ENCODE data around the gene TCF25.
"Not testable (repeated sequence)": the region's sequence is repeated elsewhere in the genome, so short reads cannot be mapped to it uniquely, and the experiment has no call there.

The TCF25 gene

DNA sequence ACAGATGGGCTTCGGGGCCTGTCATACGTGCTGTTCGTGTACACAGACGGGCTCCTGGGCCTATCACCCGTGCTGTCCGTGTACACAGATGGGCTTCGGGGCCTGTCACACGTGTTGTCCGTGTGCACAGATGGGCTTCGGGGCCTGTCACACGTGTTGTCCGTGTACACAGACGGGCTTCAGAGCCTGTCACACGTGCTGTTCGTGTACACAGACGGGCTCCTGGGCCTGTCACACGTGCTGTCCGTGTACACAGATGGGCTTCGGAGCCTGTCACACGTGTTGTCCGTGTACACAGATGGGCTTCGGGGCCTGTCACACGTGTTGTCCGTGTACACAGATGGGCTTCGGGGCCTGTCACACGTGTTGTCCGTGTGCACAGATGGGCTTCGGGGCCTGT is 5.7 kb downstream of the TCF25 start:
- DNase-seq = not testable (repeated sequence)

DNA sequence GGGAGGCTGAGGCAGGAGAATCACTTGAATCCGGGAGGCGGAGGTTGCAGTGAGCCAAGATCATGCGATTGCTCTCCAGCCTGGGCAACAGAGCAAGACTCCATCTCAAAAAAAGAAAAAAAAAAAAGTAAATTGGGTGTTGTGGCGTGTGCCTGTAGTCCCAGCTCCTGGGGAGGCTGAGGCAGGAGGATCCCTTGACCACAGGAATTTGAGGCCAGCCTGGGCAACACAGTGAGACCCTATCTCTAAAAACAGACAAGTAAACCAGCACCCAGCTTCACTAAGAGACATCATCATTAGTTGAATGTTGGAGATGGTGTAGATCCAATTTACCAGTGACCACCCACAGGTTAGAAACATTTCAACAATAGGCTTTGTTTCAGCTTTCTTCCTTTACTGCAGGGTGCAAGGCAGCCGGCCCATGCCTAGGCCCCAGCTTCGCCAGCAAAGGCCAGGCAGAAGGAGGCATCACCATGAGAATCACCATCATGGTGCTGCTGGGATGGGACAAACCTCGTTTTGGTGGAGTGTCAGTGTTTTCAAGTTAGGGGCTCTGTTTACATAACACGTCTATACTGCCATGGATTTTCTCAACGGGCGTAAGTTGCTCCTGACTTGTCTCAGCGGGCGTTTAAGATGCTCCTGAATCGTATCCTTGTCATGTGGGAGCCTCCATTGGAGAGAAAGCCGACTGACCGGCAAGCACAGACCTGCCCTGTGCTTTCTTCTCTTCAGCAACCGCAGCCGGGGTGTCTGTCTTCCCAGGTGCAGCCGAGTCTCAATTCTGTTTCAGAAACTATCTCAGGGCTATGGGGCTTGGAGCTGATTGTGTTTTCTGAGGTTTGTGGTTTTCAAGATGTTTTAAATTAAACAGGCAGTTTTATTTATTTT is 7.3 kb downstream of the TCF25 start:
- no peak for DNase-seq

GRCh38 chr16:89881368-89881730 is 8.0 kb downstream of the TCF25 start:
- no peak for DNase-seq

DNA sequence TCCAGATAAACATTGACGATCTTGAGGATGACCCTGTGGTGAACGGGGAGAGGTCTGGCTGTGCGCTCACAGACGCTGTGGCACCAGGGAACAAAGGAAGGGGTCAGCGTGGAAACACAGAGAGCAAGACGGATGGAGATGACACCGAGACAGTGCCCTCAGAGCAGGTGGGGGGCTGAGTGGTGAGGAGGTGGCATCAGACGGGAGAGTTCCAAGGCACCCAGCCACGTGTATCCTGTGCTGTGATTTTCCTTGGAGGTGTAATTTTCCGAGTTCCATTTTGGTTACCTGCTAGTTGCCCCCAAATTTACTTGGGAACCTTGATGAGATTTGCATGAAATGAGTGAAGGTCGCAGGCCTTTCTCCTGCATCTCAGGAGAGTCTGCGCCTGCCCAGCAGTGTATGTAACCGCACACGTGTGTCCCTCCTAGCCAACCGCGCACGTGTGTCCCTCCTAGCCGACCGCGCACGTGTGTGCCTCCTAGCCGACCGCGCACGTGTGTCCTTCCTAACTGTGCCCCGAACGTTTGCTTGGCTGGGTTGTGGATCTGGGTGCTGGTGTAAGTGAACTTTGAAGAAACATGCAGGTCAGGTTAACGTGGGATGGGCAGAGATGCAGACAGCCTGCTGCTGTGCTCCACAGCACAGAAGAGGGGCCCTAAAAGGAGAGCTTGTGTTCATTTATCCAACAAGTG is 10.1 kb downstream of the TCF25 start:
- no peak for DNase-seq

DNA sequence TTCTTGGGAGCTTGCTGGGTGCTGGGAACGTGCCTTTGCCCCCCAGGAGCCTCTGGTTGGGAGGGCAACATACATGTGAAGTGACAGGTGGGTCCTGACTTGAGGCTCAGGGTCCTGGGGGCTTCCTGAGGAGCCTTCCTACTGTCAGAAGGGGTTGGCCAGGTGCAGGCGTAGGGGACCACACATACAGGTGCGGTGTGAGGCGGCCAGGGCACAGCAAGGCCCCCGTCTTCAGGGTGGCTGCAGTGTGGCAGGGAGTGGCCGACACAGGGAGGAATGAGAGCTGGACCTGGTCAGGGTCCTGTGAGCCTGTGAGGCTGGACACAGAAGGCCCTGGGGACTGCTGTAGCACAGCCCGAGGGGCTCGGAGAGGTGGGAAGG is 10.6 kb downstream of the TCF25 start:
- no peak for DNase-seq

- DNase-seq = no peak
Measured at GRCh38 chr16:89887243-89887642, 13.9 kb downstream of the TCF25 start.

DNA sequence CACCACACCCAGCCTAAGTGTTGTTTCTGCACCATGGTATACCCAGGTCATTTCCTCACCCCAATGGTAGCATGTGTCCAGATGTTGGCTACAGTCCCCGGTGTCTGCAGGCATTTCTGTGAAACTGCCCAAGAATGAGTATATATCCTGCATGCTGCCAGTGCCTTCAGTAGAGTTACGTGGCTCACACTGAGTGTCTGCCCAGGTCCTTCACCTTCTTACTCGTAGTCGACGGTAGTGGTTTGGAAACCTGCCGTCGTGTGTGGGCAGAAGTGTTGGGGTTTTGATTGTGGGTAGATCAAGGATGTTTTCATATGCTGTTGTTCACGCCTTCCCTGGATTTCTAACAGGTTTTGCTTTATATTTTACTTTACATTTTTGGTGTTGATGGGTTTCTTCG is 16.8 kb downstream of the TCF25 start:
- no peak for DNase-seq

GRCh38 chr16:89890886-89891657 is 17.7 kb downstream of the TCF25 start:
- no peak for DNase-seq

GRCh38 chr16:89892055-89892630 is 18.8 kb downstream of the TCF25 start:
- no peak for DNase-seq

DNA sequence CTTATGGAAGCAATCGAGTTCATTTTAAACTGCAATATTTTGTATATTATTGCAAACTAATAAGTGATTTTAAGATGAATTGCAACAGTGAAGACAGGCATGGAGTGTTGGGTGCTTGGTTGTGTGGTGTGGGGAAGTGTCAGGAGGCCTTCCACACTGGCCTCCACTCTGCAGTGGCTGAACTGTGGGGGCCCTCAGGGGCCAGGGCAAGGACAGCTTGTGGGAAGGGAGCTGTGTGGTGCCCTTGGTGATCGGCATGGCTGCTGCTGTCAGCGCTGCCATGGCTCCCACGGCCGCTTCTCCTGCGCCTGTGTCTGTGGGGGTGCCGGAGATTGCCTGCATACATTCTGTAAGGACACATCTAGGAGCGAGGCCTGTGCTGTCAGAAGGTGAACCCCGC is 19.2 kb downstream of the TCF25 start:
- no peak for DNase-seq

- DNase-seq = no peak
Measured at GRCh38 chr16:89893642-89894548, 20.5 kb downstream of the TCF25 start.

- no peak for DNase-seq
Measured at GRCh38 chr16:89895482-89896250, 22.3 kb downstream of the TCF25 start.

- no peak for DNase-seq
Measured at GRCh38 chr16:89897204-89897603, 23.8 kb downstream of the TCF25 start.

- no peak for DNase-seq
Measured at GRCh38 chr16:89898201-89898967, 25.0 kb downstream of the TCF25 start.

DNA sequence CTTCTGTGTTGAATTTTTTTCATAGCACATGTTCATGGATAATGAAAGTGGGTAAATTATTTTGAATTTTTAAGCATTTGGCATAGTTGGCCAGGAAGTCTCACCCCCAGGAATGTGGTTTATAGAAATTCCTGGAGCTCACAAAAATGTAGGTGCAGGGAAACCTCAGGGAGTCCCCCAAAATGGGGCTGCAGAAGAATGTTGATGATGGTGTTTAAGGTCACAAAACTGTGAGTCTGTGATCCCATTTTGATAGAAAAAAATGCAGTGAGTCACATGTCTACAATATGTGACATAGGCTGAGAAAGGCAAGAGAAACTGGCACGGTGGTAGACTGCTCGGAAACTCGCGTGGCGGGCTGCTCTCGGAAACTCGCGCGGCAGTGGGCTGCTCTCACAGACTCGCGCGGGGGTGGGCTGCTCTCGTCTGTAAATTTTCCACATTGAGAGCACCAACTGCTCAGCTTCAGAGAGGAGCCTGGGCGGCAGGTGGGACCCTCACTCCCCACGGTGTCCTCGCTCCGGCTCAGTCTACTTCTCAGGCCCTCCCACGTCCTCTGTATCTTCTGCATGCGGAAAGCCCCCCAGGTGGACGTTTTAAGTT is 26.6 kb downstream of the TCF25 start:
- DNase-seq = peak in 1 of 56 donors; percentile 10

DNA sequence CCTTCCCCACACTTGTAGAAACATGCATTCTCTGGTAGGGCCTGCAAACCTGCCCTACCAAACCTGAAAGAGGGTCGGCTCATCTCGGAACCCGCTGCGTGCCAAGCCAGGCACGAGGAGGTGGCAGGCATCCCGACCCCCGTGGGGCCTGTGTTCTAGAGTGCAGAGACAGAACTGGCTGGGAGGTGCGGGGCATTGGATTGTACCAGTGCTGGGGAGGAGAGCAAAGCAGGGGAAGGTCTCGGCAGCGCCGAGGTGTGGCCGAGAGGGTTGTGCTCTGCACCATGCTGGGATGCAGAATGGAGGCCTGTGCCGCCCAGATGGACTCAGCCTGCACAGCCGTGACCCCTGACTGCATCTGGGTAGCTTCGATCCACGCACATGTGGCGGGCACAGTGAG is 27.5 kb downstream of the TCF25 start:
- no peak for DNase-seq

- DNase-seq = no peak
Measured at GRCh38 chr16:89902980-89903379, 29.6 kb downstream of the TCF25 start.

GRCh38 chr16:89903908-89904515 is 30.6 kb downstream of the TCF25 start:
- no peak for DNase-seq

Measured in nucleus accumbens (tissue), 56 donors.